ENCODE data around the gene HNRNPK. TPM values are rescaled to one million over a fixed set of nuclear protein-coding genes. Genes with fewer than 3 reads are reported as not detected.
A peak's percentile ranks its signal among the peaks of the same experiment; 100 is the strongest.

Gene HNRNPK
- 728 and 761 TPM in 2 replicates for total RNA-seq (2014; rRNA removed; shearing (Covaris generic))
- polyA plus RNA-seq (2015; cell fraction: cytosol; rRNA removed): 532 and 618 TPM in 2 replicates
- polyA plus RNA-seq (2015; cell fraction: nucleus; rRNA removed): 558 and 673 TPM in 2 replicates

DNA sequence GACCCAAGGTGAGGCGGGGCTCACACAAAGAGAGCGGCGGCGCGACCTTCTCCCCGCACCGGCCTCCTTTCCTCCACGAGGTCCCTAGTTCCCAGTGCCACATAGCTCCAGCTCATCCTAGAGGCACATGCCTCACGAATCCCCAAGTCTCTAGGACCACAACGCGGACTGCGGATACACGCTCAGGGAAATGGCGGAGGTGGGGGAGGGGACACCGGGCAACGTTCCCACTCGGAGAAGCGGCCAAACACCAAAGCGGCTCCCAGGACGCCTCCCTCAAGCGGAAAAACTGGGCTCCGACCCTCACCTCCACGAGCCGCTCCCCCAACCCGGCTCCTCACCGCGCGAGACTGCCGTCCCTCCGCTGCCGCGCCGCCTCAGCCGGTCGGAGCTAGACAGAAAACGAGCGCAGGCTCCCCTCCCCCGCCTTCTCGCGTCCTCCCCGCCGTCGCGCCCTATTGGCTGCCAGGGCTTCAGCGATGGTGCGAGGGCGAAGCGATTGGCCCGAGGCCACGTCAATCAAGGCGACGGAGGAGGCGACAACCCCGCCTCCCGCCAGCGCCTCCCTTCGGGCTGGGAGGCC, at the start of gene HNRNPK:
TSS of gene HNRNPK (minus strand) at position 404 of the 583 bp plus-strand sequence. CDS start 1,963 bp downstream, outside the sequence.
- in situ Hi-C loops (cut with HindIII; ENCODE audit: low pct_unique_long_range_greater_than_20kb, low sequenced_read_pairs): no loop called here
- peak; percentile 97 for DNase-seq (ENCODE audit: low read depth, low spot score)

- in situ Hi-C loops (cut with HindIII; ENCODE audit: low pct_unique_long_range_greater_than_20kb, low sequenced_read_pairs): no loop called here
- no peak for DNase-seq (ENCODE audit: low read depth, low spot score)
These were observed 47.2 kb upstream of the HNRNPK start for GRCh38 chr9:84027201-84027600.

DNA sequence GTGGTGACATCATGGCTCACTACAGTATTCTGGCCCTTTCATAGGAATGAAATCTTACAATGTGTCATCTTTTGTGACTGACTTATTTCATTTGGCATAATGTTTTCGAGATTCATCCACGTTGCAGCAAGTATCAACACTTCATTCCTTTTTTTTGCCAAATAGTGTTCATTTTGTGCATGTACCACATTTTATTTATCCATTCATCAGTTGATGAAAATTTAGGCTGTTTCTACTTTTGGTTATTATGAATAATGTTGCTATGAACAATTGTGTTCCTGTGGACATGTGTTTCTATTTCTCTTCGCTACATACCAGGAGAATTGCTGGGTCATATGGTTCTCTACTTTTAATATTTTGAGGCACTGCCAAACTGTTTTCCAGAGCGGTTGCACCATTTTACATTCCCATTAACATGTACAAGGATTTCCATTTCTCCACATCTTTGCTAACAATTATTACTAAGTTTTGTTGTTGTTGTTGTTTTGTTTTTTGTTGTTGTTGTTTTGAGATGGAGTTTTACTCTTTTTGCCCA, 44.1 kb upstream of the HNRNPK start:
- DNase-seq (ENCODE audit: low read depth, low spot score): no peak
- in situ Hi-C loops (cut with HindIII; ENCODE audit: low pct_unique_long_range_greater_than_20kb, low sequenced_read_pairs): no loop called here

- no peak for DNase-seq (ENCODE audit: low read depth, low spot score)
- in situ Hi-C loops (cut with HindIII; ENCODE audit: low pct_unique_long_range_greater_than_20kb, low sequenced_read_pairs): no loop called here
These were observed 27.6 kb upstream of the HNRNPK start for GRCh38 chr9:84007662-84008061.

GRCh38 chr9:84003246-84003645, 23.2 kb upstream of the HNRNPK start:
- DNase-seq (ENCODE audit: low read depth, low spot score): no peak
- in situ Hi-C loops (cut with HindIII; ENCODE audit: low pct_unique_long_range_greater_than_20kb, low sequenced_read_pairs): no loop called here

GRCh38 chr9:84002344-84002743, 22.3 kb upstream of the HNRNPK start:
- in situ Hi-C loops (cut with HindIII; ENCODE audit: low pct_unique_long_range_greater_than_20kb, low sequenced_read_pairs): no loop called here
- no peak for DNase-seq (ENCODE audit: low read depth, low spot score)

DNA sequence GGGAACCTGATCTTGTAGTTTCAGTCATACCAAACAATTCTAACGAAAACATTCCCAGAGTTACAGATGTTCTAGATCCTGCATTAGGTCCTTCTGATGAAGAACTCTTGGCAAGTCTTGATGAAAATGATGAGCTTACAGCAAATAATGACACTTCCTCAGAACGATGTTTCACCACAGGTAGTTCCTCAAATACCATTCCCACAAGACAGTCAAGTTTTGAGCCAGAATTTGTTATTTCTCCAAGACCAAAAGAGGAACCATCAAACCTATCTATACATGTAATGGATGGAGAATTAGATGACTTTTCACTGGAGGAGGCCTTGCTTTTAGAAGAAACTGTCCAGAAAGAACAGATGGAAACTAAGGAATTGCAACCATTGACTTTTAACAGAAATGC, 21.6 kb upstream of the HNRNPK start:
- DNase-seq (ENCODE audit: low read depth, low spot score): no peak
- in situ Hi-C loops (cut with HindIII; ENCODE audit: low pct_unique_long_range_greater_than_20kb, low sequenced_read_pairs): no loop called here

DNA sequence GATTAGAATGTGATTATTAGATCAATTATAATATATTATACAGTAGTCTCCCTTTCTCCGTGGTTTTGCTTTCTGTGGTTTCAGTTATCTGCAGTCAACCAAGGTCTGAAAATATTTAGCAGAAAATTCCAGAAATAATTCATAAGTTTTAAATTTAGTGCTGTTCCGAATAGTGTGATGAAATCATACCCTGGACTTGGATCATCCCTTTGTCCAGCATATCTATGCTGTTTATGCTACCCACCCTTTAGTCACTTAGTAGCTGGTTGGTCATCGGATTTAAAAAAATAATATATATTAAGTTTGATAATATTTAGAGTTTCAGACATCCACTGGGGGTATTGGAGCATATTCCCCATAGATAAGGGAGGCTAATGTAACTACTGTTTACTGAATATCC, 20.2 kb upstream of the HNRNPK start:
- in situ Hi-C loops (cut with HindIII; ENCODE audit: low pct_unique_long_range_greater_than_20kb, low sequenced_read_pairs): no loop called here
- no peak for DNase-seq (ENCODE audit: low read depth, low spot score)

- no peak for DNase-seq (ENCODE audit: low read depth, low spot score)
- in situ Hi-C loops (cut with HindIII; ENCODE audit: low pct_unique_long_range_greater_than_20kb, low sequenced_read_pairs): no loop called here
These were observed 19.3 kb upstream of the HNRNPK start for GRCh38 chr9:83999141-83999918.

- in situ Hi-C loops (cut with HindIII; ENCODE audit: low pct_unique_long_range_greater_than_20kb, low sequenced_read_pairs): no loop called here
- no peak for DNase-seq (ENCODE audit: low read depth, low spot score)
These were observed 16.1 kb upstream of the HNRNPK start for GRCh38 chr9:83996126-83996525.

DNA sequence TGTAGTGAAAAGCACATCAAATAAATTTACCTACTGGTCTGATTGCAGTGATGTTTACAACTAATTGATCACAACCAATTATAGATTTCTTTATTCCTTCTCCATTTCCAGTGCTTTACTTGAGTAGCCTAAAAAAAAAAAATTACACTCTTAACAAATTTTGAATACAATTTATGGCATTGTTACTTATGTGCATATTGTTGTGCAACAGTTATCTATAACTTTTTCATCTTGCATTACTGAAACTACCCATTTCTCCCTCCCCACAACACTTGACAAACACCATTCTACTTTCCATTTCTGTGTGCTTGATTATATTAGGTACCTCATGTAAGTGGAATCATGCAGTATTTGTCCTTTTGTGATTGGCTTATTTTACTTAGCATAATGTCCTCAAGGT, 12.9 kb upstream of the HNRNPK start:
- DNase-seq (ENCODE audit: low read depth, low spot score): no peak
- in situ Hi-C loops (cut with HindIII; ENCODE audit: low pct_unique_long_range_greater_than_20kb, low sequenced_read_pairs): no loop called here

DNA sequence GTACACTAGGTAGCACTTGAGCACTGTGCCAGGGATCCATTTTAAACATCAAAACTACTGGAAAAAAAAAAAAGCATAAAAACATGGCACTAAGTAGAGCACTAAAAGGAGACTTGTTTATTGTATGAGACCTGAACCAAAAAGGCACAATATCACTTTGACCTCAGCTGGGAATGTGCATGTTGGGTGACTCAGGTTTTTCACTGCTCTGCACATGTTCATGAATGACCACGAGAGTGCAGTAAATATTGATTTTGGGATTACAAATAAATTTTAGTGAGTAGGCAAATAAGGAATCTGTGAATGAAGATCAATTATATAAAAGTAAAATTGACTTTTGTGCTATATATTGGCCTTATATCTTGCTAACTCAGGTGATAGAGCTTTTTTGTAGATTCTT, 12.4 kb upstream of the HNRNPK start:
- in situ Hi-C loops (cut with HindIII; ENCODE audit: low pct_unique_long_range_greater_than_20kb, low sequenced_read_pairs): no loop called here
- peak; percentile 27 for DNase-seq (ENCODE audit: low read depth, low spot score)

GRCh38 chr9:83991355-83991754, 11.3 kb upstream of the HNRNPK start:
- in situ Hi-C loops (cut with HindIII; ENCODE audit: low pct_unique_long_range_greater_than_20kb, low sequenced_read_pairs): no loop called here
- DNase-seq (ENCODE audit: low read depth, low spot score): no peak

DNA sequence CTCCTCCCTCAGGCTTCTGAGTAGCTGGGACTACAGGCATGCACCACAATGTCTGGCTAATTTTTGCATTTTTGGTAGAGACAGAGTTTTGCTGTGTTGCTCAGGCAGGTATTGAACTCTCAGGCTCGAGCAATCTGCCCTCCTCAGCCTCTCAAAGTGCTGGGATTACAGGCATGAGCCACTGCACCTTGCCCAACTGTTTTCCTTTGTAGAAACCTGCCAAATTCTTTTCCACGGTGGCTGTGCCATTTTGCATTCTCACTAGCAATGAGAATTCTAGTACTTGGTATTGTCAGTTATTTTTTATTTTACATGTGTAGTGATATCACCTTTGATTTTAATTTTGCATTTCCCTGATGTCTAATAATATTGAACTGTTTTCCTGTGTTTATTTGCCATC, 8.4 kb upstream of the HNRNPK start:
- in situ Hi-C loops (cut with HindIII; ENCODE audit: low pct_unique_long_range_greater_than_20kb, low sequenced_read_pairs): no loop called here

GRCh38 chr9:83987402-83987791, 7.4 kb upstream of the HNRNPK start:
- in situ Hi-C loops (cut with HindIII; ENCODE audit: low pct_unique_long_range_greater_than_20kb, low sequenced_read_pairs): no loop called here
- DNase-seq (ENCODE audit: low read depth, low spot score): no peak

More for the DNA sequence above, 8.4 kb upstream of the HNRNPK start:
- no peak for DNase-seq (ENCODE audit: low read depth, low spot score)

DNA sequence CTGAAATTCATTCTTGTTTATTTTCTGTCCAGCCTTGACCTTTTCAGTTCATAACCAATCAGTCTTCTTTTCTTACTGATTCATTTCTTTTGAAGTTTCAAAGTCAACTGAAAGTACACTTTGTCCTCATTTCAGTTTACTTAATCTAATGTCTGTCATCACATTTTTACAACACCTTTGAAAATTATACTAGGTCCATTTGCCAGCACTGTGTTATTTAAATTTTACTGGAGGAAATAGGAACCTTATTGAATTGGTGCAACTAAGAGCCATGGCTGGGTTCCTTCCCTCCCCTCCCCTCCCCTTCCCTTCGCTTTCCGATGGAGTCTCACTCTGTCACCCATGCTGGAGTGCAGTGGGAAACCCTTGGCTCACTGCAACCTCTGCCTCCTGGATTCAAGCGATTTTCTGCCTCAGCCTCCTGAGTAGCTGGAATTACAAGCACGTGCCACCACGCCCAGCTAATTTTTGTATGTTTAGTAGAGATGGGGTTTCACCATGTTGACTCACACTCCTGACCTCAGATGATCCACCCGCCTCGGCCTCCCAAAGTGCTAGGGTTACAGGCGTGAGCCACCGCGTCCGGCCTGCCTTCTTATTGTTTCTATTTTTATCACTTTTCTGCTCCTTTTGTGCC, 6.9 kb upstream of the HNRNPK start:
- in situ Hi-C loops (cut with HindIII; ENCODE audit: low pct_unique_long_range_greater_than_20kb, low sequenced_read_pairs): no loop called here
- DNase-seq (ENCODE audit: low read depth, low spot score): no peak

DNA sequence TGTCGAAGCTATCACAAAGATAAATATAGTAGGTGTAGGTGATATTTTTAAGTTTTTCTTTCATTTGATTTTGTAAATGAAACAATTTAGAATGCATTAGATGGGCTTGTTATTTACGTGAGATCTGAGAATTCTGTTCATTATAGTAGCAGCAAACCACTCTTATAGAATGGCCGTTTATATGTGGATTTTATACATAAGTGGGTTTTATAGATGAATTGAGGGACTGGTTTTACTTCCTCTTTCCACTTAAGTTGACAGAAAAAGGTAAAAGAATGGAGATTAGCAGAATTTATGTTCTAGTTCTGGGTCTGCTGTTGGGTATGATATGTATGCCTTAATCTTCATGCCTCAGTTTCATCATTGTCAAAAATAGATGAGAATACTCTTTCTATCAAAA, 6.2 kb upstream of the HNRNPK start:
- DNase-seq (ENCODE audit: low read depth, low spot score): no peak
- in situ Hi-C loops (cut with HindIII; ENCODE audit: low pct_unique_long_range_greater_than_20kb, low sequenced_read_pairs): no loop called here

- DNase-seq (ENCODE audit: low read depth, low spot score): peak; percentile 41
- in situ Hi-C loops (cut with HindIII; ENCODE audit: low pct_unique_long_range_greater_than_20kb, low sequenced_read_pairs): no loop called here
These were observed 1.3 kb upstream of the HNRNPK start for GRCh38 chr9:83981126-83981871.

All from SK-MEL-5 (cell line).